H9 (cell line): ENCODE results near the gene ENTR1. TPM values are rescaled to one million over a fixed set of nuclear protein-coding genes. Genes with fewer than 3 reads are reported as not detected.
A peak's percentile ranks its signal among the peaks of the same experiment; 100 is the strongest.

Experiments used
- DNase-seq: peaks from one replicate; pipeline ENCODE4 v3.0.0-alpha.2; 2017
- H2AFZ ChIP-seq: one replicate; pipeline ENCODE4 v1.6.1; 2013; ENCODE audit warnings: mild to moderate bottlenecking, low read length, control low read depth, moderate library complexity
- H2AK5ac ChIP-seq: 2 replicates; pipeline ENCODE4 v1.6.1; 2013; ENCODE audit warnings: low read length, control low read depth, mixed read lengths; ENCODE audit not compliant: insufficient read length
- H2BK120ac ChIP-seq: one replicate; pipeline ENCODE4 v1.6.1; 2013; ENCODE audit warnings: low read depth, mild to moderate bottlenecking, low read length, control low read depth, inconsistent platforms; ENCODE audit not compliant: poor library complexity, severe bottlenecking
- H2BK12ac ChIP-seq: 2 replicates; pipeline ENCODE4 v1.6.1; 2013; ENCODE audit warnings: low read length, control low read depth, mixed read lengths, low read depth; ENCODE audit not compliant: insufficient read length
- H2BK15ac ChIP-seq: 2 replicates; pipeline ENCODE4 v1.6.1; 2013; ENCODE audit warnings: low read depth, low read length, control low read depth
- H2BK20ac ChIP-seq: one replicate; pipeline ENCODE4 v1.6.1; 2013; ENCODE audit warnings: low read depth, mild to moderate bottlenecking, low read length, control low read depth, inconsistent platforms; ENCODE audit not compliant: poor library complexity, severe bottlenecking
- H2BK5ac ChIP-seq: 2 replicates; pipeline ENCODE4 v1.6.1; 2013; ENCODE audit warnings: low read length, control low read depth, mixed read lengths; ENCODE audit not compliant: insufficient read length
- H3K14ac ChIP-seq: 2 replicates; pipeline ENCODE4 v1.6.1; 2013; ENCODE audit warnings: low read length, control low read depth; ENCODE audit not compliant: insufficient read depth
- H3K18ac ChIP-seq: 2 replicates; pipeline ENCODE4 v1.6.1; 2013; ENCODE audit warnings: low read depth, mild to moderate bottlenecking, mixed read lengths, low read length, control low read depth; ENCODE audit not compliant: insufficient read length
- H3K23ac ChIP-seq: 2 replicates; pipeline ENCODE4 v1.6.1; 2013; ENCODE audit warnings: low read length, control low read depth, mixed read lengths, low read depth; ENCODE audit not compliant: insufficient read length
- H3K23me2 ChIP-seq: 2 replicates; pipeline ENCODE4 v1.6.1; 2013; ENCODE audit warnings: low read depth, mild to moderate bottlenecking, mixed read lengths, low read length, control low read depth; ENCODE audit not compliant: insufficient read length, poor library complexity, severe bottlenecking
- H3K27ac ChIP-seq: 2 replicates; pipeline ENCODE4 v1.5.1; 2013; ENCODE audit warnings: low read length, control low read depth, mixed read lengths, low read depth; ENCODE audit not compliant: insufficient read length
- H3K27me3 ChIP-seq: 2 replicates; pipeline ENCODE4 v1.6.1; 2013; ENCODE audit warnings: low read length, control low read depth, inconsistent platforms; ENCODE audit not compliant: insufficient read depth
- H3K4ac ChIP-seq: 2 replicates; pipeline ENCODE4 v1.6.1; 2013; ENCODE audit warnings: low read depth, mild to moderate bottlenecking, control low read depth, inconsistent platforms, low read length, moderate library complexity
- H3K4me1 ChIP-seq: 2 replicates; pipeline ENCODE4 v1.6.1; 2013; ENCODE audit warnings: low read length, control low read depth, inconsistent platforms; ENCODE audit not compliant: insufficient read depth
- H3K4me2 ChIP-seq: 2 replicates; pipeline ENCODE4 v1.6.1; 2013; ENCODE audit warnings: low read length, control low read depth, mixed read lengths; ENCODE audit not compliant: insufficient read length, insufficient read depth
- H3K56ac ChIP-seq: 2 replicates; pipeline ENCODE4 v1.6.1; 2013; ENCODE audit warnings: low read depth, mild to moderate bottlenecking, mixed read lengths, low read length, control low read depth; ENCODE audit not compliant: insufficient read length
- H3K79me1 ChIP-seq: 2 replicates; pipeline ENCODE4 v1.6.1; 2013; ENCODE audit warnings: low read depth, mild to moderate bottlenecking, moderate library complexity, low read length, control low read depth, inconsistent platforms; ENCODE audit not compliant: insufficient read depth, poor library complexity, severe bottlenecking
- H3K79me2 ChIP-seq: 2 replicates; pipeline ENCODE4 v1.6.1; 2013; ENCODE audit warnings: low read length, control low read depth, inconsistent platforms; ENCODE audit not compliant: insufficient read depth
- H3K9ac ChIP-seq: 2 replicates; pipeline ENCODE4 v1.6.1; 2013; ENCODE audit warnings: low read length, control low read depth, mixed read lengths; ENCODE audit not compliant: insufficient read length; ENCODE audit errors: extremely low read depth
- H3K9me3 ChIP-seq: one replicate; pipeline ENCODE4 v1.6.1; 2013; ENCODE audit warnings: low read depth, low read length, inconsistent platforms; ENCODE audit not compliant: control insufficient read depth
- H3T11ph ChIP-seq: one replicate; pipeline ENCODE4 v1.6.1; 2013; ENCODE audit warnings: mild to moderate bottlenecking, low read length, control low read depth, inconsistent platforms
- H4K20me1 ChIP-seq: one replicate; pipeline ENCODE4 v1.6.1; 2013; ENCODE audit not compliant: control insufficient read depth, insufficient read length, insufficient read depth
- H4K5ac ChIP-seq: 2 replicates; pipeline ENCODE4 v1.6.1; 2013; ENCODE audit warnings: low read depth, mild to moderate bottlenecking, mixed read lengths, low read length, control low read depth; ENCODE audit not compliant: insufficient read length
- H4K8ac ChIP-seq: replicated peaks from 2 replicates; pipeline ENCODE4 v1.6.1; 2013; ENCODE audit warnings: low read length, control low read depth, mixed read lengths, low read depth; ENCODE audit not compliant: insufficient read length
- H4K91ac ChIP-seq: 2 replicates; pipeline ENCODE4 v1.6.1; 2013; ENCODE audit warnings: low read depth, mild to moderate bottlenecking, moderate library complexity, mixed read lengths, low read length, control low read depth; ENCODE audit not compliant: insufficient read length
- H3K27ac Mint-ChIP-seq, 3 experiments: 2 replicates in 2 of 3; 3 replicates in 1 of 3; pipeline ENCODE4 v1.8.0; 2020 to 2021; ENCODE audit warnings: mixed read lengths in 3 of 3, mild to moderate bottlenecking in 1 of 3, moderate library complexity in 1 of 3
- H3K27me3 Mint-ChIP-seq: 2 replicates; pipeline ENCODE4 v1.8.0; 2021; ENCODE audit warnings: low read depth, mild to moderate bottlenecking, moderate library complexity, mixed read lengths
- H3K36me3 Mint-ChIP-seq, 3 experiments: 2 replicates in 2 of 3; 3 replicates in 1 of 3; pipeline ENCODE4 v1.8.0; 2020 to 2021; ENCODE audit warnings: low read depth in 3 of 3, mixed read lengths in 3 of 3; ENCODE audit not compliant: insufficient read depth in 1 of 3
- H3K4me1 Mint-ChIP-seq, 2 experiments: 2 replicates each; pipeline ENCODE4 v1.8.0; 2020; ENCODE audit warnings: mixed read lengths in 2 of 2
- H3K4me3 Mint-ChIP-seq, 2 experiments: 2 replicates in 1 of 2; 3 replicates in 1 of 2; pipeline ENCODE4 v1.8.0; 2020 to 2021; ENCODE audit warnings: mild to moderate bottlenecking in 2 of 2, mixed read lengths in 2 of 2, moderate library complexity in 1 of 2
- H3K9me3 Mint-ChIP-seq, 2 experiments: 2 replicates in 1 of 2; 3 replicates in 1 of 2; pipeline ENCODE4 v1.8.0; 2020; ENCODE audit warnings: mild to moderate bottlenecking in 2 of 2, mixed read lengths in 2 of 2, moderate library complexity in 1 of 2
- CTCF ChIP-seq: fragments of 200-600 bp; sonication (generic); conservative IDR thresholded peaks from 3 replicates; pipeline ENCODE4 v1.8.0; 2021; ENCODE audit warnings: antibody characterized with exemption, mild to moderate bottlenecking
- WGBS: extraction: QIAGEN DNeasy Blood & Tissue Kit; methylation state at CpG from one replicate; pipeline ENCODE4 v1.1.7; 2013; ENCODE audit warnings: missing lambda C conversion rate, low lambda C conversion rate, mixed read lengths; ENCODE audit not compliant: insufficient read length; ENCODE audit errors: extremely low coverage; 5-methylcytosine and 5-hydroxymethylcytosine counted together
- total RNA-seq: library from RNA; stranded (reverse); gene quantifications from 2 replicates; pipeline ENCODE4 v1.2.1, GENCODE V29; 2021

Gene ENTR1
- total RNA-seq, 1 experiment from 2014 or later: 108 TPM

GRCh38 chr9:136459425-136459824 is 49.0 kb upstream of the ENTR1 start:
- Histone ChIP-seq H2BK20ac (no peak overlapping the region), H3K9ac (no peak overlapping the region), H2BK120ac (no peak overlapping the region), H4K8ac (no peak overlapping the region), H2BK15ac (no peak overlapping the region), H3K79me2 (0 out of 2 replicates have a peak, but pooled peaks cover 2% of the 10 kb centered on the region), H4K20me1 (no peaks in the 10 kb centered on the region), H2AK5ac (no peak overlapping the region), H2BK12ac (no peak overlapping the region), H3K27ac (no peak overlapping the region), H3K14ac (no peak overlapping the region), H3K4ac (no peak overlapping the region), H3T11ph (no peak overlapping the region), H3K4me2 (no peak overlapping the region), H3K18ac (no peak overlapping the region), H2BK5ac (no peak overlapping the region), H3K79me1 (no peaks in the 10 kb centered on the region), H3K56ac (no peak overlapping the region), H3K4me1 (no peaks in the 10 kb centered on the region), H3K27me3 (no peaks in the 10 kb centered on the region), H4K91ac (no peak overlapping the region), H2AFZ (no peak overlapping the region), H4K5ac (no peak overlapping the region), H3K9me3 (no peaks in the 10 kb centered on the region), H3K23me2 (peaks cover 3% of the 10 kb centered on the region), H3K23ac (no peak overlapping the region)
- Mint-ChIP-seq H3K4me1 (no peaks in the 10 kb centered on the region), H3K27ac (0 out of 7 replicates have a peak overlapping the region, but pooled peaks of 1 of the 3 experiments have one; percentile 61), H3K4me3 (no peak overlapping the region), H3K9me3 (no peaks in the 10 kb centered on the region), H3K27me3 (no peaks in the 10 kb centered on the region), H3K36me3 (peaks cover 66 to 89% (median 87%) of the 10 kb centered on the region in 3 experiments; a peak in 6 of 7 replicates)
- no peak for DNase-seq
- no CpG with 5 or more reads among the region's 28 CpGs for WGBS
- TF ChIP-seq CTCF: no peak
